AG10803 (cell line): ENCODE data around the gene GPR137C.
"Not testable (repeated sequence)": the region's sequence is repeated elsewhere in the genome, so short reads cannot be mapped to it uniquely, and the experiment has no call there.

ENCODE experiments used
- DNase-seq: peaks from one replicate; pipeline ENCODE4 v3.0.0; 2010; ENCODE audit warnings: low read depth
- H3K4me3 ChIP-seq: 2 replicates; pipeline ENCODE4 v1.5.1; 2011; ENCODE audit warnings: mild to moderate bottlenecking, low read length, control low read depth
- TF ChIP-seq, protein P1 (sequence below): conservative IDR thresholded peaks from 2 replicates; pipeline ENCODE4 v1.5.1; 2011; ENCODE audit warnings: mild to moderate bottlenecking, low read length, control low read depth, inconsistent platforms

GPR137C gene

DNA sequence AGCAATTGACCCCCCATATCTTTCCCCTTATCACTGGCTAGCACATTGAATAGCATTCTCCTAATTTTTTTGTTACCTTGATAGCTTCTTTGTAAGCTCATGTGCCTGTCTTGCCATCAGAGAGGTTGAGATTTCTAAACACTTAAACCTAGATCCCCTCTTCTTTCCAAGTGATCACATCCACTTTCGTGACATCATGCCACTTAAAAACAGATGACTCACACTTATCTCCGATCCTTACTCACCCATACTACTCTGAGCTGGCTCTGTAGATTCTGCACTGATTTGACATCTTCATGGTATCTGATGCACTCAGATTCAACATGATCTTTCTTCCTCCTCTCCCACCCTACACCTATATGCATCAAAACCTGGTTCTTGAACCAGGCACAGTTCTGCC, 10.5 kb downstream of the GPR137C start:
- peak; percentile 35 for DNase-seq
- no peak overlapping the region for H3K4me3 ChIP-seq
- TF ChIP-seq, protein P1, sequence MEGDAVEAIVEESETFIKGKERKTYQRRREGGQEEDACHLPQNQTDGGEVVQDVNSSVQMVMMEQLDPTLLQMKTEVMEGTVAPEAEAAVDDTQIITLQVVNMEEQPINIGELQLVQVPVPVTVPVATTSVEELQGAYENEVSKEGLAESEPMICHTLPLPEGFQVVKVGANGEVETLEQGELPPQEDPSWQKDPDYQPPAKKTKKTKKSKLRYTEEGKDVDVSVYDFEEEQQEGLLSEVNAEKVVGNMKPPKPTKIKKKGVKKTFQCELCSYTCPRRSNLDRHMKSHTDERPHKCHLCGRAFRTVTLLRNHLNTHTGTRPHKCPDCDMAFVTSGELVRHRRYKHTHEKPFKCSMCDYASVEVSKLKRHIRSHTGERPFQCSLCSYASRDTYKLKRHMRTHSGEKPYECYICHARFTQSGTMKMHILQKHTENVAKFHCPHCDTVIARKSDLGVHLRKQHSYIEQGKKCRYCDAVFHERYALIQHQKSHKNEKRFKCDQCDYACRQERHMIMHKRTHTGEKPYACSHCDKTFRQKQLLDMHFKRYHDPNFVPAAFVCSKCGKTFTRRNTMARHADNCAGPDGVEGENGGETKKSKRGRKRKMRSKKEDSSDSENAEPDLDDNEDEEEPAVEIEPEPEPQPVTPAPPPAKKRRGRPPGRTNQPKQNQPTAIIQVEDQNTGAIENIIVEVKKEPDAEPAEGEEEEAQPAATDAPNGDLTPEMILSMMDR: no peak

DNA sequence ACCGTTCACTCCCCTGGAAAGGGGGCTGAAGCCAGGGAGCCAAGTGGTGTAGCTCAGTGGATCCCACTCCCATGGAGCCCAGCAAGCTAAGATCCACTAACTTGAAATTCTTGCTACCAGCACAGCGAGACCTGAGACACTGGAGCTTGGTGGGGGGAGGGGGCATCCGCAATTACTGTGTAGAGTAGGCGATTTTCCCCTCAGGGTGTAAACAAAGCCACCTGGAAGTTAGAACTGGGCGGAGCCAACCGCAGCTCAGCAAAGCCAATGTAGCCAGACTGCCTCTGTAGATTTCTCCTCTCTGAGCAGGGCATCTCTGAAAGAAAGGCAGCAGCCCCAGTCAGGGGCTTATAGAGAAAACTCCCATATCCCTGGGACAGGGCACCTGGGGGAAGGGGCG, 15.8 kb downstream of the GPR137C start:
- DNase-seq, H3K4me3 ChIP-seq: not testable (repeated sequence)

DNA sequence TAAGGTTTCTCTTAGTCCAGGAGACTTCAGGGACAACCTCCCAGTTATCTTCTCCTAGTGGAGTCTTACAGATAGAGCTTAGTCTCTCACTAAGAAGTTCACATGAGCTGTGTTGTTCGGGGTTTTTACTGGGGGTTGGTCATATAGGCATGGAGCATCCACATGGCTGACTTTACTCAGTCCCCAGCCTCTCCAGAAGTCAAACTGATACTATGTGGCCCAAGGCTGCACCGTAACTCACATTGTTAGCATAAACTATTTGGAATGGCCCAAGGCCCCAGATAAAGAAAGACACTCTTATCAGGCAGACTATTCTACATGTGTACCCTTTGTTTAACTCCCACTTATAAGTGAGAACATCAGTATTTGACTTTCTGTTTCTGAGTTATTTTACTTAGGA, 23.2 kb downstream of the GPR137C start:
- H3K4me3 ChIP-seq: no peak overlapping the region
- DNase-seq: no peak
- TF ChIP-seq, protein P1: no peak

DNA sequence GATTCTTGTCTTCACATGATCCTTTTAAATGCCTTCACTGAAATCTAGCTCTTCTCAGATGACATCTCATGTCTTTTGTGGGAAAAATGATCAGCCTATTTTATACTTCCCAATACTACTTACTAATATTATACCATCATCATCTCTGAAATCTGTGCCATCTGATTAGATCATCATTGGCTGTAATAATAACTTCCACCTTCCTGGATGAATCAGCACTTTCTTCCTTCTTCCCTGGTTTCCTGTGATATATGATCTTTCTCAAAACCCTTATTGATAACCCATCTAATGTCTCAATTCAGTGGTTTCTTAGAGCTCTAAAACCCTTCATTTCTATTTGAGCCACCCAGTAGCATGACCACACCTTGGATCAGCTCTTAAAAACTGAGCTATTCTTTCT, 30.9 kb downstream of the GPR137C start:
- no peak overlapping the region for H3K4me3 ChIP-seq
- TF ChIP-seq, protein P1: no peak
- DNase-seq: no peak

DNA sequence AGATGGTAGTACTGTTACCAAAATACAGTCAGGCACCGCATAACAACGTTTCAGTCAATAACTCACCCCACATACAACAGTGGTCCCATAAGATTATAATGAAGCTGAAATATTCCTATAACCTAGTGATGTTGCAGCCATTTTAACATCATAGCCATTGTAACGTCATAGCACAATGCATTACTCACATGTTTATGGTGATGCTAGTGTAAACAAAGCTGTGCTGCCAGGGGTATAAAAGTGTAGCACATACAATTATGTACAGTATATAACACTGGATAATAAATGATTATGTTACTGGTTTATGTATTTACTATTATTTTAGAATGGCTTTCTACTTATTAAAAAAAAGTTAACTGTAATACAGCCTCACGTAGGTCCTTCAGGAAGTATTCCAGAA, 37.0 kb downstream of the GPR137C start:
- H3K4me3 ChIP-seq: no peak overlapping the region
- no peak for DNase-seq
- TF ChIP-seq, protein P1: no peak

DNA sequence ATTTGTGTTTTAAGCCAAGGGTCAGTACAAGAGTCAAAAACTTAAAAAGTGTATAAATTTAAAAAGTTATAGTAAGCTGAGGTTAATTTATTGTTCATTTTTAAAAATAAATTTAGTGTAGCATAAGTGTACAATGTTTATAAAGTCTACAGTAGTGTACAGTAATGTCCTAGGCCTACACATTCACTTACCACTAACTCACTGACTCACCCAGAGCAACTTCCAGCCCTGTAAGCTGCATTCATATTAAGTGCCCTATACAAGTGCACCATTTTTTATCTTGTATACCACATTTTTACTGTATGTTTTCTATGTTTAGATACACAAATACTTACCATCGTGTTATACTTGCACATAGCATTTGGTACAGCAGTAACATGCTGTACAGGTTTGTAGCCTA, 37.7 kb downstream of the GPR137C start:
- H3K4me3 ChIP-seq: no peak overlapping the region
- TF ChIP-seq, protein P1: no peak
- DNase-seq: no peak

DNA sequence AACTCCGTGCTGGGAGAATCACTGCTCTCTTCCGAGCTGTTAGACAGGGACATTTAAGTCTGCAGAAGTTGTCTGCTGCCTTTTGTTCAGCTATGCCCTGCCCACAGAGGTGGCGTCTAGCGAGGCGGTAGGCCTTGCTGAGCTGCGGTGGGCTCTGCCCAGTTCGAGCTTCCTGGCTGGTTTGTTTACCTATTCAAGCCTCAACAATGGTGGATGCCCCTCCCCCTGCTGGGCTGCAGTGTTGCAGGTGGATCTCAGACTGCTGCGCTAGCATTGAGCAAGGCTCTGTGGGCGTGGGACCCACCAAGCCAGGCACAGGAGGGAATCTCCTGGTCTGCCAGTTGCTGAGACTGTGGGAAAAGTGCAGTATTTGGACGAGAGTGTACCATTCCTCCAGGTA, 43.7 kb downstream of the GPR137C start:
- DNase-seq: no peak
- TF ChIP-seq, protein P1: no peak
- H3K4me3 ChIP-seq: no peak overlapping the region

DNA sequence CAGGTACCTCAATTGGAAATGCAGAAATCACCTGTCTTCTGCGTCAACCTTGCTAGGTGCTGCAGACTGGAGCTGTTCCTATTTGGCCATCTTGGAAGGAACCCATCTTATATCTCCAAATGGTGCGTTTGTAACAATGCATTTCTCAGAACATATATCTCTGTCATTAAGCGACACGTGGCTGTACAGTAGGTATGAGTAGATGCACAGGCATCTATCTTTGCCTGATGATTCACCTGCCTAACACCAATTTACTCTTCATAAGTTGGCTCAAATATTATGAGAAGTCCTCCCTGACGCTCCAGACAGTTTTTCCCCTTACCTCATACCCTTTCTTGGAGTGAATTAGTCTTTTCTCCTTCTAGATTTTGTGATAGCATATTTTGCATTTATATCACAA, 44.2 kb downstream of the GPR137C start:
- H3K4me3 ChIP-seq: no peak overlapping the region
- no peak for DNase-seq
- TF ChIP-seq, protein P1: no peak
